ENCODE measurements around the gene RUNX1.
"Not testable (repeated sequence)": the region's sequence is repeated elsewhere in the genome, so short reads cannot be mapped to it uniquely, and the experiment has no call there.

The RUNX1 gene

DNA sequence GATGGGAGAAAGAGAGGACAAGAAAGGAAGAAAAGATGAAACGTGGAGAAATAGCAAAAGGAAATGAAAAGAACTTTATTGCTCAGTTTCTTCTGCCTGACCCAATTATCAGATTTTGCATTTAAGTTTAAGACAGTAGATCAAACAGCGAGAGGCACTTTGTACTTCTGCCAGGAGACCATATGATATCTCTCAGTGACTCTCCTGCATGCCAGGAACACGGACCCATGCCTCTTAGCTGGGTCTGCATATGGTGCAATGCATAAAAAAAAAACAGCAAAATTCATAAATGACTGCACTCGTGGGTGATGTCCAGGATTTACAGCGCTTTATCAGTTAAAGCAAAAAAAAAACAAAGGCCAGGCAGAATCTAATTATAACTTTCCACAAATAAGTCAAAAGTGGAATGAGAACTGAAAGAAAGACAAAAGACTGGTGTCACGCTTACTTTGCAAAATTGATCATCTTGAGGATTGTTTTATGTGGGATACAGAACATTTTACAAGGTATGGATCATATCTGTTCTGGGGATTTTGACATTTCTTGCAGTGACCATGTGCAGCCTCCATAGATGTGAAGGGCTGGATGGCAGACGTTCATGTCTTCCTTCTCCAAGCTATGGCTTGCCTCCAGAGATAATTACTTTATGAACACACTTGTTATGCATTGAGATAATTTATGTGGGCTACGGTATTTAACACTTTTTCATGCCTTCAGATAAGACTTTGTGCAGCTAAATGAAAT, 79.5 kb downstream of the RUNX1 start:
- TF ChIP-seq, protein P1, sequence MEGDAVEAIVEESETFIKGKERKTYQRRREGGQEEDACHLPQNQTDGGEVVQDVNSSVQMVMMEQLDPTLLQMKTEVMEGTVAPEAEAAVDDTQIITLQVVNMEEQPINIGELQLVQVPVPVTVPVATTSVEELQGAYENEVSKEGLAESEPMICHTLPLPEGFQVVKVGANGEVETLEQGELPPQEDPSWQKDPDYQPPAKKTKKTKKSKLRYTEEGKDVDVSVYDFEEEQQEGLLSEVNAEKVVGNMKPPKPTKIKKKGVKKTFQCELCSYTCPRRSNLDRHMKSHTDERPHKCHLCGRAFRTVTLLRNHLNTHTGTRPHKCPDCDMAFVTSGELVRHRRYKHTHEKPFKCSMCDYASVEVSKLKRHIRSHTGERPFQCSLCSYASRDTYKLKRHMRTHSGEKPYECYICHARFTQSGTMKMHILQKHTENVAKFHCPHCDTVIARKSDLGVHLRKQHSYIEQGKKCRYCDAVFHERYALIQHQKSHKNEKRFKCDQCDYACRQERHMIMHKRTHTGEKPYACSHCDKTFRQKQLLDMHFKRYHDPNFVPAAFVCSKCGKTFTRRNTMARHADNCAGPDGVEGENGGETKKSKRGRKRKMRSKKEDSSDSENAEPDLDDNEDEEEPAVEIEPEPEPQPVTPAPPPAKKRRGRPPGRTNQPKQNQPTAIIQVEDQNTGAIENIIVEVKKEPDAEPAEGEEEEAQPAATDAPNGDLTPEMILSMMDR (IDR thresholded peaks at IDR 0.05; ENCODE audit: low read length, missing control alignments) = no peak
- DNase-seq (ENCODE audit: low read depth) = peak; percentile 38
- no peak overlapping the region for H3K4me3 ChIP-seq (replicated peaks; ENCODE audit: low read depth, low read length)

DNA sequence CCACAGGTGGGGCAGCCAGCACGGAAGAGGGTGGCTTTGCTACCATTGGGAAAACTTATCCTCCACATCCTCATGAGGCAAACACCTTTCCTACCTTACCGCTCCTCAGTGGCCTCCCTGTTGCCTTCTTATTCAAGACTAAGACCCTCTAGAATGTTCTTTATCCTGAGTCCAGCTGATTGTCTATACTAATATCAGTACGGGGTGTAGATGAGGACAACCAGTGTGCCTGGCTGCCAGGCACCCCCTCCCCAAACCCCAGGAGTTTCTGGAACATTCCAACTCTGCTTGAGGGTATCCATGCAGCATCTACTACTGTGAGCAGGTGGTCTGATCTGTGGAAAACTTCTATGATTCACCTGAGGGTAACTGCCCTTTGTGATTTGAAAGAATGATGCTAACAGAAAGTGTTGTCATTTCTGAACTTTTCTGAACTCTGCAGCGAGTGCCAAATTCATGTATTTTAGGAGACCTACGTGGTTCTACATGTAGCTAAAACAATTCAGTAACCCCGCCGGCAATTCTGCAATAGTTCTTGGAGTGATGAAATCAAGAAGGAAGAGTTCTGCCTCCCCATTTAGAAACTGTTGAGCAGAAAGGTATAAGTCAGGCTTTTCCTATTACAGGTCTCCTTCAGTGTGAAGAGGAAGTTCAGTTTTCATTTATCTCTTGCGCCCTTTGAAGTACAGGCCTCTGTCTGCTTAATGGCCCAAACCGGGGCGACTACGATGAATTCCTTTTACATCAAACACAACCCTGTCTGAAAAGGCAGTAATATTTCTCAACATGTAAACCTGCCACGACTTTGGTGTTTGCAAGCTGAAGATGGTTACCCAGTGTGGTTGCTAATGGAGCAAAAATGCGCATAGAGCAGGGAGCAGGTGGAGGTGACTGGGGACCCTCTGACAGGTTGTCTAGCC, 80.4 kb downstream of the RUNX1 start:
- no peak for DNase-seq (ENCODE audit: low read depth)
- TF ChIP-seq, protein P1 (IDR thresholded peaks at IDR 0.05; ENCODE audit: low read length, missing control alignments) = no peak

DNA sequence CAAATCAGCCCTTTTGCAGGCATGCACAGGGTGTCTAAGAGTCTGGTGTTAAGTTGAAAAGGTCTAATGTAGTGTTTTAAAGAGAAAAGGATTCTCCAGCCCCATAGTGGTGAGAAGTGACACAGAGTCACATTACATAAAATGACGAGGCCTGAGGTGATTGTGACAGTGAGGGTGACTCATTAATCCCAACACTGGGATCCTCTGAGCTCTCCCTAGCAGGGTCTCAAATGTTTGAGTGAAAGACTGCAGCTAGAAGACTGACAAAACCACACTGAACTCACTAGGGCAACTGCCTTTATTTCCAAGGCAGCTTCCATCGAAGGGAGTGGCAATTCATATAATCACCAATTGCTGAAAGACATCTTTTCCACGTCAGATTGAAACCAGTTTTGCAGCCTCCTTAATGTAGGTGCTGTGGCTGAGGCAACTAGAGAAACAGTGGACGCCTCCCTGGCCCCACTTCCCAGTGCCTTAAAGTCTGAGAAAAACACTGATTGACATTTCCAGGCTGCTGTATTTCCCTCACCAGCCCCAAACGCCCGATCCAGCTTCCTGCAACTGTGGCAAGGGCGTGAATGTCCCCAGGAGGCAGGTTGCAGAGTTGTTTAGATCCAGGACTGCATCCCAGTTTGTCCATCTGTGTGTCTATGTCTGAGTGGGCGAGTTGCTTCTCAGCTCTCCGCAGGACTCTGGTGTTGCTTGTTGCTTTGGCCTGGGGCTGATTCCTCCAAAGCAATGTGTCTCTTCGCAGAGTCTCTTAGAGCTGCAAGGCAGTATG, 81.4 kb downstream of the RUNX1 start:
- DNase-seq (ENCODE audit: low read depth) = no peak
- TF ChIP-seq, protein P1 (IDR thresholded peaks at IDR 0.05; ENCODE audit: low read length, missing control alignments) = no peak
- no peak overlapping the region for H3K4me3 ChIP-seq (replicated peaks; ENCODE audit: low read depth, low read length)

More for the DNA sequence above, 80.4 kb downstream of the RUNX1 start:
- H3K4me3 ChIP-seq (replicated peaks; ENCODE audit: low read depth, low read length) = no peak overlapping the region

DNA sequence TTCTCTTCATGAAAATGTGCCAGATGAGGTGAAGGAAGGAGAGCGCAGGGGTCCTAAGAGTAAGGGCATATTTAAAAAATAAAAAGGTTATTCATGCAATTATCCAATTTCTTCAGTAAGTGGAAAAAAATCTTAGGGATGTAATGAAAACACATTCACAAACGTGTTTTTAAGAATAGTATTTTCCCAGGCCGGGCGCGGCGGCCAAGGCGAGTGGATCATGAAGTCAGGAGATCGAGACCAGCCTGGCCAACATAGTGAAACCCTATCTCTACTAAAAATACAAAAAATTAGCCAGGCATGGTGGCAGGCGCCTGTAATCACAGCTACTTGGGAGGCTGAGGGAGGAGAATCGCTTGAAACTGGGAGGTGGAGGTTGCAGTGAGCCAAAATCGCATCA, 82.2 kb downstream of the RUNX1 start:
- not testable (repeated sequence) for H3K4me3 ChIP-seq (replicated peaks; ENCODE audit: low read depth, low read length); DNase-seq (ENCODE audit: low read depth)

DNA sequence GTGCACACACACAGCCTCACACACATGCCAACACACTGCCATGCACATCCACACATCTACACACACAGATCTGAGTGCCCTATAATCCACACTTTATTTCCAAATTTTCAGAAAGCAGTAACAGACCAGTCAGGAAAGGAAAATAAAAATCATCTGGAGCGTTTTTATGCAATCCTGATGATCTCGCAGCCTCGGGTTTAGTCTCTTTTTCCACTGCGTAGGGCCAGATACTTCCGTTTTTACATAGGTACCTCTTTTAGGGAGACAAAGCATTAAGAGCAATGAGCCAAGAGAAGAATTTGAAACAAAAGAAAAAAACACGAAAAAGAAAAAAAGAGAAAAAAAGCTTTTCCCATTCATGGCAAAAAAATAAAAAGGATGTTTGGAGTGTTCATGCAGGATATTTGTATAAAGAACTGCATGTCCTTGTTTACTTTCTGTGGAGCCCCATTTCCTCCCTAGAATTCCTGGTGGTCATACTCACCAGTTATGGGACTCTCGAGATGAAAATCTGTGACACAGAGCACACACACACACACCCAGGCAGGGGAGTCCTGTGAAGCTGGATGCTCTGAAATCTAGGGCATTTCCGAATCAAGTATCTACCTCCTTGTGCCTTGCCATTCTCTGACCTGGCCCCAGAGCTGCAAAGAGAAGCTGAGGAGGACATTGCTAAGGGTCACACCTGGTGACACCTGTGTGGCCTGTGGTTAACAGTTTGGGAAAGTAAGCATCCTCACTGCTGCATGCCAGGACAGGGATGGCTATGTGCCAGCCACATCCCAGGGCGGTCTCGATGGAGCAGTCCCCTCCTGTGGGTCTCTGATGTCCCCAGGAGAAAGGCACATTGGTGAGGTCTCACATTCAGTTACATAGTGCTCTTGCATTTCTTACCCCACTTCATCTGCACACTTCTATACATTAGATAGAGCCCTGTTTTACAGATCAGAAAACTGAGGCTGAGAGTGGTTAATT, 83.6 kb downstream of the RUNX1 start:
- peak; percentile 45 for DNase-seq (ENCODE audit: low read depth)
- TF ChIP-seq, protein P1 (IDR thresholded peaks at IDR 0.05; ENCODE audit: low read length, missing control alignments) = no peak
- no peak overlapping the region for H3K4me3 ChIP-seq (replicated peaks; ENCODE audit: low read depth, low read length)

DNA sequence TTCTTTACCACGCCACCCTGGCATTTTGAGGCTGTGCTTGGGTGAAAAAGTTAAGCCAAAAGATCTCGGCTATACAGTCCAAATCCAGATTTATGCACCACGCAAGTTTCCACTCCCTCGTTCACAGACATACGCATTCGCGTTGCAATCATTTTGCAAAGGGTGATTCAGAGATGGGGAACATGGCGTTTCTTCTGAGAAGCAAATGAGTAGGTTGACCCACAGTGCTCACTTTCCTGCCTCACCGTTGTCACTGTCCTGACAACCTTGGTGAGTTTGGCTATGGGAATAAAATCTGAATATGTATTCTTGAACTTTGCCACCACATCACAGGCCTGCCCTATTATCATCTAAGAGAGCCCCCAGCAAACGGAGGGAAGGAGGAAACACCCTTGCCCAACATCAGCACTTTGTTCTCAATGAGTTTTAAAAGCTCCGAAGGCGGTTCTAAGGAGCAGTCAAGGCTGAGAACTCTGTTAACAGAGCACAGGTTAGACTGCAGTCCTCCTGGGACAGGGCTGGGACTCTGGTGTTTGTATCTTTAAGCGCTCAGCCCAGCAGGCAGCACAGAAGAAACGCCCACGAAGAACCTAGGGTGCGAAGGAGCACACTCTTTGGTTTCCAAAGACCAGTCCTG, 86.4 kb downstream of the RUNX1 start:
- no peak for DNase-seq (ENCODE audit: low read depth)
- TF ChIP-seq, protein P1 (IDR thresholded peaks at IDR 0.05; ENCODE audit: low read length, missing control alignments) = no peak
- no peak overlapping the region for H3K4me3 ChIP-seq (replicated peaks; ENCODE audit: low read depth, low read length)

All from fibroblast of pulmonary artery (primary cell).